EL (cell line): ENCODE data around the gene PDE9A.
"Not testable (repeated sequence)": the region's sequence is repeated elsewhere in the genome, so short reads cannot be mapped to it uniquely, and the experiment has no call there.

ENCODE experiments used
- DNase-seq: peaks from one replicate; pipeline ENCODE4 v3.0.0-alpha.2; 2016

Gene PDE9A

DNA sequence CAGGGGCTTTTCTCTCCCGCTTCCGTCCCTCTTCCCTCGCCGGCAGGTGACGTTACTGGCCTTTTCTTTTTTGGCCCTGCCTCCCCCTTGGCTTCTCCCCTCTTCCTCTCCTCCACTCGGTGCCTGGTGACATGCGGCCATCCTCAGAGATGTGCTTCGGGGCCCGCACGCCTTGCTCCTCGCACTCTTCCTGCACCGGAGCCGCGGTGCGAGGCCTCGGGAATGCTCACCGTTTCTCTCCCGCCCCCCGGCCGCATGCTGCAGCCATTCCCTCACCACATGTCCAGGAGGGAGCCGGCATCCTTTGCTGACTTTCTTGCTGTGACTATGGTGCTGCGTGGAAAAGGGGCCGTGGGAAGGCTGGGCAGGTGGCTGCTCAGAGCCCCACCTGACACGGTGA lies 39.3 kb downstream of the PDE9A start:
- no peak for DNase-seq

DNA sequence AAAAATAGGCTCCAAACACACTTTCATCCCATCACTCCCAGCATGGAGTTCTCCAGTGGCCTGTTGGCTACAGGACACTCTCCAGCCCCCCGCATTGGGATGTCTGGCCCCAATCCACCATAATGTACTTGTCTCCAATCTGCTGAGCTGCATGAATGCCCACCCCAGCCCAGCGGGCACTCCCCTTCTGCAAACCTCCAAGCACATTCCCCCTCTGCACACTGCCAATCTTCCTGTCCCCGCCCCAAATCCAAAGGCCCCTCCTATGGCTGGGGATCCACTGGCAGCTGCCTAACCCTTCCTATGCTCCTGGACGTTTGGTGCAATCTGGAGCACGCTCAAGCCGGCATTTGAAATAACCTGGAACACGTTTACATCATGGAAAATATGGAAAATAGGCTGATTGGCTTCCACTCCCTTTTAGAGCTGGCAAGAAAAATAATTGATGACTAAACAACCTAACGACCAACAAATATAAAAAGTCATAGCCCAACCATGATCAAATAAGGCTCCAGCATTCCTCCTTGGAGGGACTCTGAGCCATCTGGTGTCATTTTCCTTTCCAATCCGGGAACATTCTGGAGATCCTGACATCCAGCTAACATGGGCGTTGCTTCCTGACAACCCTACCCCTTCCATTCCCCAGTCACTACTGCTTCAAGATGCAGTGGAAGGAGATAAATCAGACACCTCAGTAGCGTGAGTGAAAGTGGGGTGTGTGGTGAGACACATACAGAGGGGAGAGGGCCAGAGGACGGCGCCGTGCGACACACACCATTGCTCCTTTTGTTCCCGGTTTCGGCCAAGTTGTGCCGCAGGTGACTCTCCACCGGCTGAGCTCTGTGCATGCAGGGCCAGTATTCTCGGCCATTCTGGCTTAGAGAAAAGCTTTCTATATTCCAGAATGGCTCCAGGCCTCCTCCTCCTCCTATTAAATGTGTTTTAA lies 41.6 kb downstream of the PDE9A start:
- no peak for DNase-seq

DNA sequence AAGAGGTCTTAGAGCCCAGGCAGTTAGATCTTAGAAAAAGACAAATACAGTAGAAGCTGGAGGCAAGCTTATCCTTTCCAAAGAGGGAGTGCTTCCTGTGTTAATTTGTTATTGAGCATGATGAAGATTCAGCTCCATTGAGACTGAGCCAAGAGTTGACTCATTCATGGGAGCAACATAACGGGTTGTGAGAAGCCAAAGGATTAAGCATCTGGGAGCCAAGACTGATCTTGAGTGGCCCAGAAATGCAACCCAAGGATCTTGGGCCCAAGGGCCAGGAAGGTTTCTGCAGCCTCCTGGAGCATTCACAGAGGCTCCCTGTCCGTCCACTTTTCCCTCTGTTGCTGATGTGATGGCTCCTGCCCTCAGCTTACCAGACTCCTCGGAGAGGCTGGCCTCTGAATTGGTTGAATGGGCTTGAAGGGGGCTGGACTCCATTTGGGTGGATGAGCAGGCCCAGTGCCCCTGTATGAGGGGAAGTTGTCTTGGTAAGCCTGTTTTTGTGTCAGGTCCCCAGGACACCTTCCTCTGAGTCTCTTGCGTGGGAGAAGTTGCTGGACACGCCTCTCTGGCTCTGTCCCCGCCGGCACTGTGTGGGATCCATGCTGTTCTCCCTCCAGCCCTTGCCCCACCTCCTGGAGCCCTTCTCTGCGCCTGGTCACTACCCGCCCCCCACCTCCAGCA lies 42.4 kb downstream of the PDE9A start:
- DNase-seq = peak; percentile 13

DNA sequence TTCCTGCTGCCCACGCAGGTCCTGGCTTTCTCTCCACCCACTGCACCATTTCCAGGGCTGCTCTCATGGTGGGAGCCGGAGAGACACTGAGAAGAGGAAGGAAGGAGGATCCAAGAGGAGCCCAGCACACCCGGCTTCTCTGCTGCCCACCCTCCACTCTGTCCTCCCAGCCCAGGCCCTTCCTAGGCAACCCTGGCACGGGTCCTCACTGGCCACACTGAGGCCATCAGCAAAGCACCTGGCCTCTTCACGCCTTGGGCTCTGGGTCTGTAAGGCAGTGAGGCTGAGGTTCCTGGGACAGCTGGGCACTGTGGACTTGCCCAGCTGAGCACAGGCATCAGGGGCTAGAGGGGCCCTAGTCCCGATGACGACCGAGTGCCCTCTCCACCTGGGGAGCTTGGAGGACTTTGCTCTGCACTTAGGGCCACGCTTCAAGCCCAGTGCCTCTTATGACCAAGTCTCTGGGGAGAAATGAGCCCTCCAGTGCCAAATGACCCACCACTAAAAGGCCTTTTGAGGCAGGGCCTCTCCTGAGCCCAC lies 43.1 kb downstream of the PDE9A start:
- no peak for DNase-seq

DNA sequence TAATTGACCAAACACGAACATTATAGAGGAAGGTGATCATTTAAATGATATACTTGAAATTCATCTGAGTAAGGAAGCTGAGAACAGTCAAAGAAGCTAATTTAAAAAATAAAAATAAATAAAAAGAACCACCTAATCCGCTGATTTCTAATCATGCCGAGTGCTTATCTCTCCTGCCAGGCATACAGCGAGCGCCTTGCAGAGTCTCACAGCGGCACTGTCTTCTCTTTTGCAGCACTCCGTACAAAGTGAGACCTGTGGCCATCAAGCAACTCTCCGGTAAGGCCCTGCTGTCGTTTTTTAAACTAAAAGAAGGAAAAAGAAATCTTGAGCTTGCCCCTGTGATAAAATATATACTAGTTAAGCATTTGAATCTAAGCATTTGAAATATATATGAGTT lies 45.3 kb downstream of the PDE9A start:
- no peak for DNase-seq

DNA sequence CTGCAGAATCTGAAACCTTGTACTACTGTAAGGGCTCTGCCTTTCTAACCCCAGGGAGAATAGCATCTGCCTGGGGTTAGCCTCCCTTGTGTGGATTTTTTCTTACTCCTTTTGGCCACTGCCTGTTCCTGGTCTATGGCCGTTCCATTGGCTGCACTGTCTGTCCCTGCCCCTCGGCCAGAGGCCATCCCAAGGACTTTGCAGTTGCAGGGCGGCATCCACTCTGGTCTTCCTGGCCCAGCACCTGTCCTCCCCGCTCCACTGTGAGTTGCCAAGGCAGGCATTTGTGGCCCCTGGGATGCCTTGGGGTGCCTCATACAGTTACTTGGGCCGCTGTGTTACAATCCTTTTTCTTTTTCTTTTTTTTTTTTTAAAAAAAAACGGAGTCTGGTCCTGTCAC lies 45.8 kb downstream of the PDE9A start:
- DNase-seq = no peak

DNA sequence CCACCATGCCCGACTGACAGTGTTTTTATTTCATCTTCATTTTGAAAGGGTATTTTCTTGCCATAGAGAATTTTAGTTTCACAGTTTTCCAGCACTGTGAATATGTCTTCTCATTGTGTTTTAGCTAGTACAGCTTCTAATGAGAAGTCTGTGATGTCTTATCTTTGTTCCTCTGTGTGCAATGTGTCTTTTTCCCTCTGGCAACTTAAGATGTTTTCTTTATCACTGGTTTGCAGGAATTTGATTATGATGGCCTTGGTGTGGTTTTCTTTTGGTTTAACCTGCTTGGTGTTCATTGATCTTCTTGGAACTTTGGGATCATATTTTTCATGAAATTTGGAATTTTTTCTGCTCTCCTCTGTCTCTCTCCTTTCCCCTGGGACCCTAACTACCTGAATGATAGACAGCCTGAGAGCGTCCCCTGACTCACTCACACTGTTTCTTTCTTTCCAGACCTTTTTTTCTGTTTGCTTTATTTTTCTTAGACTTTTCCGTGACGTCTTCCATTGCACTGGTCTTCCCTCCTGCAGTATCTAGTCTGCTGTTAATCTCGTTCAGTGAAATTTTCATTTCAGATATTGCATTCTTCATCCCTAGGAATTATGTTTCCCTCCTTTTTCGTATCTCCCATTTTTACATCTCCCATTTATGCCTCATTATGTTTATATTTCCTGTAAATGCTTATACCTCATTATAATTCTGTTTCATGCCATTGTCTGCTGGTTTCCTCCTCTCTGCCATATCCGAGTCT lies 48.5 kb downstream of the PDE9A start:
- DNase-seq = no peak

DNA sequence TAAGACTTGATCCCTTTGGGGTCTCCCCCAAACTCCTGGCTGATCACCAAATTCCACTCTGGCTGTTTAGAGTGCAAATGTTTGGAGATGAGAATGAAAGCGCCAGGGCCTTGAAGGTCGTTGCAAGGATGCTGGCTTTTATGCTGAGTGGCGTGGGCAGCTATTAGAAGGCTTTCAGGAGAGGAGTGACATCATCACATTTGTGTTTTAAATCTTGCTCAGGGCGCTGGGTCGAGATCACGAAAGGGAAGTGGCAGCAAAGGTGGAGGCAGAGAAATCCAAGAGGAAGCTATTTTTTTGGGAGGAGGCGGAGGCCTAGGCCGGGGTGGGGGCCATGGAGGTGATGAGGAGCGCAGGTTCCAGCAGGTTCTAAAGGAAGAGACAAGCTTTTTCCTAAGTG lies 49.3 kb downstream of the PDE9A start:
- DNase-seq = no peak

DNA sequence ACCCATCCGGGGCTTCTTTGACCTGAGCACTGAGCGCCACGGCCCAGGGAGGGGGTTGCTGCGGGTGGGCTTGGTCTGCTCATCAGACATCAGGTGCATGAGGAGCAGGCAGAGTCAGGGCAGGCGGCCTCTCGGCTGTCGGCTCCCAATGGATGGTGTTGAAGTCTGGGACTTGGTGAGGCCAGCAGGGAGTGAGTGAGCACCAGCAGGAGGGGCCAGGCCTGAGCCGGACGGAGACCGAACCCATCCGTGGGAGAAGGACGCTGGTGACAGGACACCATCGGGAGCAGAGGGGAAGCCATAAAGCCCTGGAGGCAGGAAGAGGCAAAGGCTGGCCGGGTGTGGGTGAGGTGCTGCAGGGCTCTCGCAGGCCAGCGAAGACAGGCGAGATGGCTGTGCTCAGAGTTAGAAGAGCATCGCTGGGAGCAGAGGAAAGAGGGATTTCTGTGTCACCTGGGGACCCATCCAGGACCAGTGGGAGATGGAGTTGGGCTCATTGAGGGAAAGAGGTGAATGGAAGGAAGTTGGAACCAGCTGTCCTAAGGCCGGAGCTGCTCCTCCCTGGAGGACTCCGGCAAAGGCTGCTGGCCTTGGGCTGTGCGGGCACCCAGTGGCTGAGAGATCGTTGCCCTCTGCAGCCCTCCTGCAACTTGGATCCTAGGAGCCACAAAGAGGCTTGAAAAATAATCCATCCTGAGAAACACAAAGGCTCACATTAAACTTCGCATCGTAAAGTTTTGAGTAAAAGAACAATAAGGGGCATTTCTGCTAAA lies 49.9 kb downstream of the PDE9A start:
- DNase-seq = no peak

DNA sequence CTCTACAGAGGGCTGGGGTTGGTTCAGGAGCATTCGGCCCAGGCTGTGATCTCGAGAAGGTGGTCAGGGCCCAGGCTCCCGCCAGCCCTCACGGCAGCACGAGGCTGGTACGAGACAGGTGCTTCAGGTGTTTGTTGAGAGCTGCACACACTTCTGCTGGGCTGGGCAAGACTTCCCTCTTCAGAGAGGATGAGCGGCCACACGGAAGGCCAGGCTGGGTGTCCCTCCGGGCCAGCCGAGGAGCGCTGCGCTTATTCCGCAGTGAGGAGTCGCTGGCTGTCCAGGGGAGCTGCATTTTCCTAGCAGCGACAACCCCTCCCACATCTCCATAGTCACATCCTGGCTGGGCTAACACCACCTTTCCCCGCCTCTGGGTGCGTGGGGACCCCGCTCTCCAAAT lies 50.5 kb downstream of the PDE9A start:
- DNase-seq = no peak

DNA sequence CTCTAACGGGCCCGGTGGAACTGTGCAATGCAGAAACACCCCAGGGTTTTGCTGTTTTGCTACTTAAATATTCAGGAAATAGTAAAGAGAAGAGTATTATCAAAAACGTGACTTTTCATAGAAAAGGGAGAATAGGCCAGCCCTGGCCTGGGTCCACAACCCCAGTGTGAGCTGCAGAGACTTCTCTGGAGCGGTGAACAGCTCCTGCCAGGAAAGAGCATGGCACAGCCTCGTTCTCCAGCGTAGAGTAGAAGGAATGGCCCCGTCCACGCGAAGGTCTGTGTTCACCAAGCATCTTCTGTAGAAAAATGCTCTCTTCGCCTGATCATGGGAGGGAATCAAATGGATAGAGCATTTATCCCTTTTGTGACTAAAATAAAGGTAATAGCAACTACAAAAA lies 51.4 kb downstream of the PDE9A start:
- DNase-seq = no peak

DNA sequence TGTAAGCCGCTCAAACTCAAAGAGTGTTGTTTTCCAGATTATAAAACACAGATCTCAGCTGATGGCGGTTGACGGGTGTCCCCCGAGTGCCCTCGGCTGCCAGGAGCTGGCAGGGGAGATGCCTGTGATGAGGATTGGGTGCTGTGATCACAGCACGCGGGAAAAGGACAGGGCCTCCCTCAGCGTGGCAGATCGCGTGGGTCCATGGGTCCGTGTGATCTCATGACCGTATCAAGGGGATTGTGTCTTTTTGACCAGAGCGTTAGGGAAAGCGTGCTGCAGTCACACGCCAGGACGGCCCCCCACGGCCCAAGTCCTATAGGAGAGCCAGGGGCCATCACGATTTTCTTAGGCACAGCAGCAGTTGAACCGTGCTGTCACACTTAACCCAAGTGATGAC lies 51.9 kb downstream of the PDE9A start:
- DNase-seq = no peak

DNA sequence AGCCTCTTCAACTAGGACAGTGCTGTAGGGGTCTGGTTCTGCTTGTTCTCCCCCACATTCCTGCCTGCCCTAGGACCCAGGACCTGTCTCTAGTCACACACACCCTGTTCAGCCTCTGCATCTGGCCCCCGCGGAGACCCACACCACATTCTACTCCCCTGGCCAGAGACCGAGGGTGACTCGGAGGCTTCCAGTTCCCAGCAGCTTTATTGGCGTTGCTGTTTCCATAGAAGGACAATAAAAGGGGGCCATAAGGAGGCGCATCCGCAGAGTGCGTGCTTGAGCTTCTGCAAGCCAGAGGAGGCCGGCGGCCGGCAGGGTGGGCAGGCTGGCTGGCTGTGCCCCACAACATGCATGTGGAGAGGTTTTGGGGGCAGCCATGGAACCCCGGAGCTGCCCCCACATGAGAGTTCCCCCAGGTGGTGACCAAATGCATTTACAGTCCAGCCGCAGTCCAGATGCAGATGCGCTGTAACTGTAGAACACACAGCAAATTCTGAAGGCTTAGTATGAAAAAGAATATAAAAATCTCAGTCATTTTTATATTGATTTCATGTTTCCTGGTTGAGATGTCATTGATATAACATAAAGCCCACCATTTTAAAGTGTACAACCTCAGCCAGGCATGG lies 52.4 kb downstream of the PDE9A start:
- DNase-seq = no peak

DNA sequence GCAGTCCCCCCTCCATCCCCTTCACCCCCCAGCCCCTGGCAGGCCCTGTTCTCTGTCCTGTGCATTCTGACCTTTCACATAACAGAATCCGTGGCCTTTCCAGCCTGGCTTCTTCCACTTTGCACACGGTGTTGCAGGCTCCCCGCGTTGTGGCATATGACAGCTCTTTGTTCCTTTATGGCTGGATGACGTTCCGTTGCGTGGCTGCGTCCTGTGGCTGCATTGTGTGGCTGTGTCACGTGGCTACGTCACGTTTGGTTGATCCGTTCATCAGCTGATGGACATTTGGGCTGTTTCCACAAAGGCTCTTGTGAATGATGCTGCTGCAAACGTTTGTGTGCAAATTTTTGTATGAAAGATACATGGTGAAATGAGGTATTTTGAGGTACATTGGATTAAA lies 53.3 kb downstream of the PDE9A start:
- no peak for DNase-seq

DNA sequence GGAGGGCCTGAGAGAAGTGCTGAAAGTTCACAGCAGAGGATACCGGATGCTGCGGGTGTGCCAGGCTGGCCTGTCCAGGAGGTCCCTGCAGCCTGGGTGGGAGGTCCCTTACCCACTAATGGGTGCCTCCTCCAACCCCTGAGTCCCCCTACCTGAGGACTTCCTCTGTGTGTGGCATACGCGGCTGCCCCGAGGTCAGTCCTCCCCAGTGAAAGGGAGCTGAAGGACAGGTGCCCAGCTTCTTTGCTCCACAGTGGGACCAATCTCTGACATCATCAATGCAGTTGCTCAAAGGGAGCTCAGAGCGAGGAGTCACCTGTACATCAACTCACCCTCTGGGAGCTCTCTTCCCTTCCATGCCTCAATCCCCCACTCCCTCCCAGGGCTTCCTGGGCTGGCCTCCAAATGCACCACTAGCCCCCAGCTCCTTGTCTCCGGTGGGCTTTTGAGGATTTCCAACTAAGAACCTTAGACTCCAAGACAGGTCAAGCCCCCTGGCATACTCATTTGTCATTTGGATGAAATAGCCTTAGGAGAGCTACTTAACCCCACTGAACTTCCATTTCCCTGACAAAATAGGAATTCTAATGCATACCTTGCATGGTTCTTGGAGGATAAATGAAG lies 53.9 kb downstream of the PDE9A start:
- DNase-seq = no peak

DNA sequence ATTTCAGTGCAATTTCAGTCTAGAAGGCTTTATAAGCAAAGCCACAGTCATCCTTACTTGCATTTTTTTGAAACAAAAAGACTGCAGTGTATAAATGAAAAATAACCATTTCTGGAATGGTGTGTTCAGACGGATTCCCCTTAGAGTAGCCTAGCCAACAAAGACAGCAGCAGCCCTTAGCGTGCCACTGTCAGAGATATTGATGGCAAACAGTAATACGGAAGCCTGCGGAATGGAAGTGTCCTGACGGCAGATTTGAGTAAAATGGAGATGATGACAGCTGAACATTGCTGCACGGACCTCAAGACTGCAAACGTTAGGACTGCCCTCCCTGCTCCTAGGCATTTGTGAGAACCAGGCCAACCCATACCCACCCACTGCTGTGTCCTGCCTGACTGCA lies 54.7 kb downstream of the PDE9A start:
- DNase-seq = no peak

DNA sequence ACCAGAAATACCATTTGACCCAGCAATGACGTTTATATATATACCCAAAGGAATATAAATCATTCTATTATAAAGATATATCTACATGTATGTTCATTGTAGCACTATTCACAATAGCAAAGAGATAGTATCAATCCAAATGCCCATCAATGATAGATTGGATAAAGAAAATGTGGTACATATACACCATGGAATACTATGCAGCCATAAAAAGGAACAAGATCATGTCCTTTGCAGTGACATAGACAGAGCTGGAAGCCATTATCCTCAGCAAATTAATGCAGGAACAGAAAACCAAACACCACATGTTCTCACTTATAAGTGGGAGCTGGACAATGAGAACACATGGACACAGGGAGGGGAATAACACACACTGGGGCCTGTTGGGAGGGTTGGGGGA lies 55.5 kb downstream of the PDE9A start:
- DNase-seq = not testable (repeated sequence)

DNA sequence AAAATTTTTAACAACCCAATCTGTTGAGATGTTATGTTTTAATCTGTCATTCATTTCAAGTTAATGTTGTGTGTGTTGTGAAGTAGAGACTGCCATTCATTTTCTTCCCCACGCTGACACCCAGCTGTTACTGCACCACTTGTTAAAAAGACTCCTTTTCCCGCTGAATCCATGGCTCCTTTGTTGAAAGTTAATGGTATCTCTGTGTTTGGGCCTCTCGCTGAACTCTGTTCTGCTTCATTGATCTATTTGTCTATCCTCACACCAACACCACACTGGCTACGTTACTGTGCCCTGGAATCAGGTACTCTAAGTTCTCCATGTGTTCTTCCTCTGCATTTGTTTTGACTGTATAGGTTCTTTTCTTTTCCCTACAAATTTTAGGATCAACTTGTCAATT lies 58.2 kb downstream of the PDE9A start:
- DNase-seq = no peak

DNA sequence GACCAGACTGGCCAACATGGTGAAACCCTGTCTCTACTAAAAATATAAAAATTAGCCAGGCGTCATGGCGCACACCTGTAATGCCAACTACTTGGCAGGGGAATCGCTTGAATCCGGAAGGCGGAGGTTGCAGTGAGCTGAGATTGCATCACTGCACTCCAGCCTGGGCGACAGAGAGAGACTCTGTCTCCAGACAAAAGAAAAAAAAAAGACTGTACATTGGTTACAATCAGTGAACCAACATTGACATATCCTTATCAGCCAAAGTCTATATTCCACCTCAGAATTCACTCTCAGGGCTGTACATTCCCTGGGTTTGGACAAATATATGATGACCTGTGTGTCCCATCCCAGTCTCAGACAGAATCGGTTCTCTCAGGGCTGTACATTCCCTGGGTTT lies 62.0 kb downstream of the PDE9A start:
- DNase-seq = not testable (repeated sequence)

DNA sequence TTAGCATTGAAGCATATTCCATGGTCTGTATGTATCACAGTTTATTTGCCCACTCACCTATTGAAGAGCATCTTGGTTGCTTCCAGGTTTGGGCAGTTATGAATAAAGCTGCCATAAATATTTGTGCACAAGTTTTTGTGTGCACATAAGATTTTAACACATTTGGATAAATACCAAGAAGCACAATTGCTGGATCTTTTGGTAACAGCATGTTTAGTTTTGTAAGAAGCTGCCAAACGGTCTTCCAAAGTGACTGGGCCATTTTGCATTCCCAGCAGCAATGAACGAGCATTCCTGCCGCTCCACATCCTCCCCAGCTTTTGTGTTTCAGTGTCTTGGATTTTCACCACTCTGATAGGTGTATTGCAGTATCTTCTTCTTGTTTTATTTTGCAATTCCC lies 62.7 kb downstream of the PDE9A start:
- DNase-seq = no peak

DNA sequence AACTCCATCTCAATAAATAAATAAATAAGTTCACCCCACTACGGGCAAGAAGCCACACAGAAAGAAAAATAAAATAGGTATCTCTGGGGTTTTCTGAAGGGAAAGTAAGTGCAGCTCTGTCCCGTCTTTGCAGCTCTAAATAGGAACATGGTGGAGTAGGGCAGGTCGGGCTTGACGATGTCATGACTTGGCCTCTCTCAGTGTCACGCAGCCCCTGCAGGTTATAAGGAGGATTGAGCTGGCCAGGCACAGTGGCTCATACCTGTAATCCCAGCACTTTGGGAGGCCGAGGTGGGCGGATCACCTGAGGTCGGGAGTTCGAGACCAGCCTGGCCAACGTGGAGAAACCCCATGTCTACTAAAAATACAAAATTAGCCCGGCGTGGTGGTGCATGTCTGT lies 67.1 kb downstream of the PDE9A start:
- not testable (repeated sequence) for DNase-seq
